ENCODE measurements around the gene PDGFC. TPM values are rescaled to one million over a fixed set of nuclear protein-coding genes. Genes with fewer than 3 reads are reported as not detected.
A peak's percentile ranks its signal among the peaks of the same experiment; 100 is the strongest.

PDGFC gene
- total RNA-seq, 1 experiment from 2014 or later, result 9.8 TPM

GRCh38 chr4:156779042-156779441 lies 192.6 kb downstream of the PDGFC start:
- no peaks in the 10 kb centered on the region for H3K36me3 ChIP-seq (ENCODE audit: control insufficient read depth in 1 of 2, insufficient read depth in 2 of 2, low read length in 2 of 2)
- CTCF ChIA-PET, result no interaction called here
- no peaks in the 10 kb centered on the region for H3K79me2 ChIP-seq (ENCODE audit: insufficient read depth, low read length)
- H3K27ac ChIP-seq (ENCODE audit: low read depth, low read length), result peak overlapping the region; percentile 48; the same call in 1 of the 2 replicates
- DNase-seq (ENCODE audit: low read depth, low spot score) (no peak), ATAC-seq (no peak)
- RAD21 ChIA-PET (ENCODE audit: low non-redundant PET in 1 of 2, low total read pairs in 2 of 2, uncharacterized antibody in 2 of 2, unreplicated experiment in 2 of 2), result no interaction called here
- no peak overlapping the region for H3K4me3 ChIP-seq (replicated peaks in 1 of 2; ENCODE audit: low read depth in 1 of 2, low read length in 2 of 2)
- no peak for TF ChIP-seq CEBPB (IDR thresholded peaks at IDR 0.05; ENCODE audit: low read depth)
- TF ChIP-seq ZBTB33 (IDR thresholded peaks at IDR 0.05; ENCODE audit: extremely low read depth, insufficient replicate concordance, low read length), result no peak
- TF ChIP-seq JUND (IDR thresholded peaks at IDR 0.05), result no peak
- TF ChIP-seq SRF (IDR thresholded peaks at IDR 0.05; ENCODE audit: low read depth), result no peak
- no peak for TF ChIP-seq EGR1 (IDR thresholded peaks at IDR 0.05; ENCODE audit: low read depth)
- TF ChIP-seq EZH2phosphoT487 (IDR thresholded peaks at IDR 0.05; ENCODE audit: borderline replicate concordance), result no peak
- TF ChIP-seq FOSL1 (IDR thresholded peaks at IDR 0.05; ENCODE audit: low read depth), result no peak
- no peak for TF ChIP-seq EZH2 (IDR thresholded peaks at IDR 0.05)
- TF ChIP-seq REST (IDR thresholded peaks at IDR 0.05; ENCODE audit: low read depth), result no peak
- no peak for TF ChIP-seq ATF3 (IDR thresholded peaks at IDR 0.05)
- TF ChIP-seq SP1 (IDR thresholded peaks at IDR 0.05; ENCODE audit: low read depth), result no peak
- no peak for TF ChIP-seq TCF7L2 (IDR thresholded peaks at IDR 0.05; ENCODE audit: borderline replicate concordance, extremely low read depth, insufficient read depth, insufficient read length)
- no peak for TF ChIP-seq YY1 (IDR thresholded peaks at IDR 0.05; ENCODE audit: extremely low read depth, insufficient replicate concordance, low read depth, low read length)
- TF ChIP-seq SIN3A (IDR thresholded peaks at IDR 0.05; ENCODE audit: low read depth), result no peak
- 0 out of 2 replicates have a peak, but pooled peaks cover 6% of the 10 kb centered on the region for H3K9me2 ChIP-seq (ENCODE audit: insufficient read depth)
- intact Hi-C loops (cut with micrococcal nuclease), result loop anchor here (10.0 kb wide), 1 partner anchor 186 kb away; no protein-coding TSS in a partner anchor
- BruUV-seq (replicated peaks), result no TSS peak
- H3K9me3 ChIP-seq (ENCODE audit: control insufficient read depth in 1 of 2, insufficient read depth in 1 of 2, low read depth in 1 of 2, low read length in 2 of 2), result no peaks in the 10 kb centered on the region
- H2AFZ ChIP-seq (ENCODE audit: low read depth, low read length, poor library complexity, severe bottlenecking), result no peak overlapping the region
- H4K20me1 ChIP-seq (ENCODE audit: insufficient read depth), result no peaks in the 10 kb centered on the region
- no peaks in the 10 kb centered on the region for H3K27me3 ChIP-seq (ENCODE audit: insufficient read depth, low read length)
- POLR2A ChIA-PET, result no interaction called here
- H3K4me2 ChIP-seq (ENCODE audit: low read length), result peak overlapping the region; percentile 68
- H3K9ac ChIP-seq (ENCODE audit: low read length), result no peak overlapping the region
- peaks cover 18 to 58% of the 10 kb centered on the region in 2 experiments for H3K4me1 ChIP-seq (ENCODE audit: control insufficient read depth in 1 of 2, insufficient read depth in 2 of 2, low read length in 2 of 2)
